HG02642 (cell line): ENCODE data around the gene ALLC.

Source experiments
- ATAC-seq: cut with Tn5 transposase; IDR thresholded peaks from one replicate; pipeline ENCODE4 v1.9.1; 2021; ENCODE audit warnings: mild to moderate bottlenecking; ENCODE audit not compliant: unreplicated experiment, poor library complexity

ALLC gene

GRCh38 chr2:3705782-3706181, 47.8 kb downstream of the ALLC start:
- no peak for ATAC-seq

GRCh38 chr2:3706892-3707291, 48.9 kb downstream of the ALLC start:
- no peak for ATAC-seq

- no peak for ATAC-seq
Observed at GRCh38 chr2:3708576-3708975, 50.6 kb downstream of the ALLC start.

- no peak for ATAC-seq
Observed at GRCh38 chr2:3709225-3709624, 51.2 kb downstream of the ALLC start.

GRCh38 chr2:3712424-3712823, 54.4 kb downstream of the ALLC start:
- ATAC-seq: no peak

- ATAC-seq: no peak
Observed at GRCh38 chr2:3712831-3713503, 55.0 kb downstream of the ALLC start.

GRCh38 chr2:3718679-3719078, 60.7 kb downstream of the ALLC start:
- ATAC-seq: no peak

GRCh38 chr2:3725002-3725401, 67.0 kb downstream of the ALLC start:
- no peak for ATAC-seq

GRCh38 chr2:3725458-3726250, 67.7 kb downstream of the ALLC start:
- no peak for ATAC-seq

GRCh38 chr2:3726511-3726910, 68.5 kb downstream of the ALLC start:
- no peak for ATAC-seq

GRCh38 chr2:3727397-3728045, 69.5 kb downstream of the ALLC start:
- ATAC-seq: no peak

- no peak for ATAC-seq
Observed at GRCh38 chr2:3728104-3729054, 70.4 kb downstream of the ALLC start.

- no peak for ATAC-seq
Observed at GRCh38 chr2:3729055-3729448, 71.1 kb downstream of the ALLC start.

- ATAC-seq: no peak
Observed at GRCh38 chr2:3729786-3730185, 71.8 kb downstream of the ALLC start.

GRCh38 chr2:3730646-3731045, 72.6 kb downstream of the ALLC start:
- ATAC-seq: no peak

GRCh38 chr2:3731829-3732228, 73.8 kb downstream of the ALLC start:
- no peak for ATAC-seq

GRCh38 chr2:3736112-3736511, 78.1 kb downstream of the ALLC start:
- ATAC-seq: no peak

- no peak for ATAC-seq
Observed at GRCh38 chr2:3737128-3737527, 79.1 kb downstream of the ALLC start.

- no peak for ATAC-seq
Observed at GRCh38 chr2:3738454-3738853, 80.5 kb downstream of the ALLC start.

- ATAC-seq: no peak
Observed at GRCh38 chr2:3739313-3739712, 81.3 kb downstream of the ALLC start.
